Measurements from ENCODE around the gene RNF31.

RNF31 gene

GRCh38 chr14:24204163-24205146 lies 57.2 kb downstream of the RNF31 start:
- Histone ChIP-seq H3K27me3 (ENCODE audit: control insufficient read depth in 3 of 3, insufficient read depth in 3 of 3, low read depth in 1 of 3, low read length in 3 of 3) (no peaks in the 10 kb centered on the region), H2BK120ac (ENCODE audit: low read depth, low read length) (no peak overlapping the region), H2BK12ac (ENCODE audit: low read length) (no peak overlapping the region), H3K27ac (replicated peaks; ENCODE audit: low read length) (no peak overlapping the region), H3K4me2 (ENCODE audit: insufficient read depth, low read length, poor library complexity, severe bottlenecking) (no peak overlapping the region), H3K79me1 (ENCODE audit: low read depth, low read length) (peaks cover 7% of the 10 kb centered on the region), H3K14ac (ENCODE audit: low read length) (no peak overlapping the region), H3K4me3 (ENCODE audit: low read length in 2 of 2) (no peak overlapping the region), H3K9me3 (replicated peaks in 1 of 2; ENCODE audit: control insufficient read depth in 2 of 2, insufficient read depth in 1 of 2, low read depth in 1 of 2, low read length in 2 of 2) (peaks cover 3 to 7% of the 10 kb centered on the region in 2 donors), H2BK15ac (ENCODE audit: low read length) (no peak overlapping the region), H4K8ac (ENCODE audit: low read depth, low read length) (no peak overlapping the region), H3K9ac (ENCODE audit: low read depth, low read length, poor library complexity) (no peak overlapping the region), H3K18ac (ENCODE audit: low read length) (no peak overlapping the region), H2BK5ac (ENCODE audit: low read length) (no peak overlapping the region), H2AK5ac (ENCODE audit: low read depth, low read length) (no peak overlapping the region), H3K4ac (ENCODE audit: low read length) (no peak overlapping the region), H3K23ac (ENCODE audit: low read depth, low read length, poor library complexity) (no peak overlapping the region), H3K36me3 (replicated peaks in 1 of 2; ENCODE audit: control insufficient read depth in 2 of 2, insufficient read depth in 2 of 2, low read length in 2 of 2) (peaks cover 33 to 78% of the 10 kb centered on the region in 2 donors), H3K4me1 (ENCODE audit: control insufficient read depth in 2 of 2, insufficient read depth in 1 of 2, low read depth in 1 of 2, low read length in 2 of 2) (no peaks in the 10 kb centered on the region), H2AFZ (ENCODE audit: low read length) (no peak overlapping the region), H4K91ac (ENCODE audit: low read depth, low read length, poor library complexity) (no peak overlapping the region)
- 100% methylated on average over 1 of the region's 7 CpGs for WGBS, 2 donors (ENCODE audit: extremely low coverage in 2 of 2, insufficient read length in 2 of 2, insufficient replicate concordance in 1 of 2)
- DNase-seq (ENCODE audit: low spot score), result no peak

GRCh38 chr14:24206260-24207103 lies 59.2 kb downstream of the RNF31 start:
- Histone ChIP-seq H3K18ac (ENCODE audit: low read length) (no peak overlapping the region), H3K36me3 (replicated peaks in 1 of 2; ENCODE audit: control insufficient read depth in 2 of 2, insufficient read depth in 2 of 2, low read length in 2 of 2) (peaks cover 45 to 86% of the 10 kb centered on the region in 2 donors), H3K4me3 (ENCODE audit: low read length in 2 of 2) (peak overlapping the region in 1 of 2 donors; percentile 52), H2AFZ (ENCODE audit: low read length) (no peak overlapping the region), H3K9me3 (replicated peaks in 1 of 2; ENCODE audit: control insufficient read depth in 2 of 2, insufficient read depth in 1 of 2, low read depth in 1 of 2, low read length in 2 of 2) (peaks cover 3% of the 10 kb centered on the region in 2 donors), H3K4me2 (ENCODE audit: insufficient read depth, low read length, poor library complexity, severe bottlenecking) (no peak overlapping the region), H3K27me3 (ENCODE audit: control insufficient read depth in 3 of 3, insufficient read depth in 3 of 3, low read depth in 1 of 3, low read length in 3 of 3) (no peaks in the 10 kb centered on the region), H2BK120ac (ENCODE audit: low read depth, low read length) (no peak overlapping the region), H3K27ac (replicated peaks; ENCODE audit: low read length) (no peak overlapping the region), H3K9ac (ENCODE audit: low read depth, low read length, poor library complexity) (no peak overlapping the region), H2AK5ac (ENCODE audit: low read depth, low read length) (no peak overlapping the region), H3K4me1 (ENCODE audit: control insufficient read depth in 2 of 2, insufficient read depth in 1 of 2, low read depth in 1 of 2, low read length in 2 of 2) (no peaks in the 10 kb centered on the region), H2BK15ac (ENCODE audit: low read length) (no peak overlapping the region), H3K23ac (ENCODE audit: low read depth, low read length, poor library complexity) (no peak overlapping the region), H4K91ac (ENCODE audit: low read depth, low read length, poor library complexity) (no peak overlapping the region), H3K79me1 (ENCODE audit: low read depth, low read length) (peaks cover 7% of the 10 kb centered on the region), H4K8ac (ENCODE audit: low read depth, low read length) (no peak overlapping the region), H3K14ac (ENCODE audit: low read length) (no peak overlapping the region), H2BK5ac (ENCODE audit: low read length) (no peak overlapping the region), H3K4ac (ENCODE audit: low read length) (no peak overlapping the region), H2BK12ac (ENCODE audit: low read length) (no peak overlapping the region)
- WGBS, 2 donors (ENCODE audit: extremely low coverage in 2 of 2, insufficient read length in 2 of 2, insufficient replicate concordance in 1 of 2), result no CpG with 5 or more reads among the region's 11 CpGs
- DNase-seq (ENCODE audit: low spot score), result no peak

GRCh38 chr14:24207104-24207551 lies 59.8 kb downstream of the RNF31 start:
- Histone ChIP-seq H3K23ac (ENCODE audit: low read depth, low read length, poor library complexity) (no peak overlapping the region), H3K9me3 (replicated peaks in 1 of 2; ENCODE audit: control insufficient read depth in 2 of 2, insufficient read depth in 1 of 2, low read depth in 1 of 2, low read length in 2 of 2) (no peaks in the 10 kb centered on the region), H3K4me1 (ENCODE audit: control insufficient read depth in 2 of 2, insufficient read depth in 1 of 2, low read depth in 1 of 2, low read length in 2 of 2) (no peaks in the 10 kb centered on the region), H2BK5ac (ENCODE audit: low read length) (no peak overlapping the region), H3K36me3 (replicated peaks in 1 of 2; ENCODE audit: control insufficient read depth in 2 of 2, insufficient read depth in 2 of 2, low read length in 2 of 2) (peaks cover 44 to 84% of the 10 kb centered on the region in 2 donors), H4K8ac (ENCODE audit: low read depth, low read length) (no peak overlapping the region), H2AK5ac (ENCODE audit: low read depth, low read length) (no peak overlapping the region), H3K27ac (replicated peaks; ENCODE audit: low read length) (no peak overlapping the region), H2BK15ac (ENCODE audit: low read length) (no peak overlapping the region), H3K14ac (ENCODE audit: low read length) (no peak overlapping the region), H3K79me1 (ENCODE audit: low read depth, low read length) (peaks cover 7% of the 10 kb centered on the region), H3K18ac (ENCODE audit: low read length) (no peak overlapping the region), H3K4ac (ENCODE audit: low read length) (no peak overlapping the region), H4K91ac (ENCODE audit: low read depth, low read length, poor library complexity) (no peak overlapping the region), H2BK120ac (ENCODE audit: low read depth, low read length) (no peak overlapping the region), H2AFZ (ENCODE audit: low read length) (no peak overlapping the region), H3K9ac (ENCODE audit: low read depth, low read length, poor library complexity) (no peak overlapping the region), H3K4me2 (ENCODE audit: insufficient read depth, low read length, poor library complexity, severe bottlenecking) (no peak overlapping the region), H2BK12ac (ENCODE audit: low read length) (no peak overlapping the region), H3K27me3 (ENCODE audit: control insufficient read depth in 3 of 3, insufficient read depth in 3 of 3, low read depth in 1 of 3, low read length in 3 of 3) (no peaks in the 10 kb centered on the region), H3K4me3 (ENCODE audit: low read length in 2 of 2) (no peak overlapping the region)
- DNase-seq (ENCODE audit: low spot score), result no peak
- WGBS, 2 donors (ENCODE audit: extremely low coverage in 2 of 2, insufficient read length in 2 of 2, insufficient replicate concordance in 1 of 2), result no CpG with 5 or more reads among the region's 5 CpGs

GRCh38 chr14:24207625-24208024 lies 60.3 kb downstream of the RNF31 start:
- no CpG with 5 or more reads among the region's 2 CpGs for WGBS, 2 donors (ENCODE audit: extremely low coverage in 2 of 2, insufficient read length in 2 of 2, insufficient replicate concordance in 1 of 2)
- H3K4me1 ChIP-seq (ENCODE audit: control insufficient read depth in 2 of 2, insufficient read depth in 1 of 2, low read depth in 1 of 2, low read length in 2 of 2), result no peaks in the 10 kb centered on the region
- no peak overlapping the region for H3K14ac ChIP-seq (ENCODE audit: low read length)
- peaks cover 7% of the 10 kb centered on the region for H3K79me1 ChIP-seq (ENCODE audit: low read depth, low read length)
- H3K36me3 ChIP-seq (replicated peaks in 1 of 2; ENCODE audit: control insufficient read depth in 2 of 2, insufficient read depth in 2 of 2, low read length in 2 of 2), result peaks cover 44 to 80% of the 10 kb centered on the region in 2 donors
- no peak overlapping the region for H3K9ac ChIP-seq (ENCODE audit: low read depth, low read length, poor library complexity)
- H3K27me3 ChIP-seq (ENCODE audit: control insufficient read depth in 3 of 3, insufficient read depth in 3 of 3, low read depth in 1 of 3, low read length in 3 of 3), result no peaks in the 10 kb centered on the region
- no peak overlapping the region for H3K27ac ChIP-seq (replicated peaks; ENCODE audit: low read length)
- H2BK5ac ChIP-seq (ENCODE audit: low read length), result no peak overlapping the region
- H2AK5ac ChIP-seq (ENCODE audit: low read depth, low read length), result no peak overlapping the region
- no peak overlapping the region for H3K18ac ChIP-seq (ENCODE audit: low read length)
- no peak overlapping the region for H2BK120ac ChIP-seq (ENCODE audit: low read depth, low read length)
- H3K4me2 ChIP-seq (ENCODE audit: insufficient read depth, low read length, poor library complexity, severe bottlenecking), result no peak overlapping the region
- H2AFZ ChIP-seq (ENCODE audit: low read length), result no peak overlapping the region
- H3K9me3 ChIP-seq (replicated peaks in 1 of 2; ENCODE audit: control insufficient read depth in 2 of 2, insufficient read depth in 1 of 2, low read depth in 1 of 2, low read length in 2 of 2), result no peaks in the 10 kb centered on the region
- no peak overlapping the region for H2BK12ac ChIP-seq (ENCODE audit: low read length)
- H3K4me3 ChIP-seq (ENCODE audit: low read length in 2 of 2), result no peak overlapping the region
- no peak for DNase-seq (ENCODE audit: low spot score)
- H3K4ac ChIP-seq (ENCODE audit: low read length), result no peak overlapping the region
- no peak overlapping the region for H4K91ac ChIP-seq (ENCODE audit: low read depth, low read length, poor library complexity)
- H4K8ac ChIP-seq (ENCODE audit: low read depth, low read length), result no peak overlapping the region
- H2BK15ac ChIP-seq (ENCODE audit: low read length), result no peak overlapping the region
- H3K23ac ChIP-seq (ENCODE audit: low read depth, low read length, poor library complexity), result no peak overlapping the region

Measured in neuronal stem cell (in vitro differentiated cells).